Astrocyte of the spinal cord (primary cell): ENCODE data around the gene ZFHX3.

Experiments
- DNase-seq: peaks from one replicate; pipeline ENCODE4 v3.0.0; 2011; ENCODE audit warnings: low read depth, low spot score
- H3K4me3 ChIP-seq: 2 replicates; pipeline ENCODE4 v1.5.1; 2011; ENCODE audit warnings: low read depth, mild to moderate bottlenecking, low read length, moderate library complexity
- CTCF ChIP-seq: IDR thresholded peaks from 2 replicates; pipeline ENCODE4 v1.5.1; 2012; ENCODE audit warnings: low read depth, mild to moderate bottlenecking, low read length, inconsistent platforms
- in situ Hi-C: cut with HindIII; loops from 2 replicates; pipeline ENCODE4 v1.10.0; 2017; ENCODE audit warnings: low sequenced_read_pairs

Gene ZFHX3

GRCh38 chr16:73068541-73069401 is 20.8 kb upstream of the ZFHX3 start:
- in situ Hi-C loops, result no loop called here
- TF ChIP-seq CTCF, result no peak
- peak; percentile 95 for DNase-seq
- H3K4me3 ChIP-seq, result no peak overlapping the region

GRCh38 chr16:73067671-73068540 is 20.0 kb upstream of the ZFHX3 start:
- in situ Hi-C loops, result no loop called here
- DNase-seq, result no peak
- H3K4me3 ChIP-seq, result no peak overlapping the region
- TF ChIP-seq CTCF, result no peak

- no peak overlapping the region for H3K4me3 ChIP-seq
- TF ChIP-seq CTCF, result no peak
- in situ Hi-C loops, result no loop called here
- DNase-seq, result peak; percentile 74
Measured at GRCh38 chr16:73066927-73067670, 19.2 kb upstream of the ZFHX3 start.

DNA sequence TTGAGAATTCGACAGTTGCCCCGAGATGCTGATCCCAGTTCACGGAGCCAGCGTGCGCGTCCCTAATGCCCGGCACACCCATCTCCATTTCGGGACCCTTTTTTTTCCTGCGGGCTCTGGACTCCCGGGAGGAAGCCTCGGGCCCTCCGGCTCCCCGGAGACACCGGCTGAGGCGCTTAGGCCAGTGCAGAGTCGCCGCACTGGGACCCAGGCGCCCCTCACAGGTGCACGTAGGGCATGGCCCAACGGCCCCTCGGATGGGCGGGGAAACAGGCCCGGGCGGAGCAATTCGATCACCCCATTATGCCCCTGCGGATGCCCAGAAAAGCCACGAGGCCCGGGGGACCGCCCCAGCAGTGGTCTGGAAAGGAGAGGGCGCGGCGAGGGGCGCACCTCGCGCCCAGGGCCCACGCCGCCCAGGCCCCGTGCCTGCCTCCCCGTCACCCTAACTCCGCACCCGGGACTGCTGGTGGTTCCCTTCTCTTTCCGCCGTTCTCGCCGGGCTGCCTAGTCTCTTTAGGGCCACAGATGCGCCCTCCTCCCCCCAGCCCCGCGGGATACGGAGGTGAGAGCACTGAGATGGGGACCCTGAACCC is 18.5 kb upstream of the ZFHX3 start:
- no peak for DNase-seq
- in situ Hi-C loops, result no loop called here
- no peak for TF ChIP-seq CTCF
- no peak overlapping the region for H3K4me3 ChIP-seq

DNA sequence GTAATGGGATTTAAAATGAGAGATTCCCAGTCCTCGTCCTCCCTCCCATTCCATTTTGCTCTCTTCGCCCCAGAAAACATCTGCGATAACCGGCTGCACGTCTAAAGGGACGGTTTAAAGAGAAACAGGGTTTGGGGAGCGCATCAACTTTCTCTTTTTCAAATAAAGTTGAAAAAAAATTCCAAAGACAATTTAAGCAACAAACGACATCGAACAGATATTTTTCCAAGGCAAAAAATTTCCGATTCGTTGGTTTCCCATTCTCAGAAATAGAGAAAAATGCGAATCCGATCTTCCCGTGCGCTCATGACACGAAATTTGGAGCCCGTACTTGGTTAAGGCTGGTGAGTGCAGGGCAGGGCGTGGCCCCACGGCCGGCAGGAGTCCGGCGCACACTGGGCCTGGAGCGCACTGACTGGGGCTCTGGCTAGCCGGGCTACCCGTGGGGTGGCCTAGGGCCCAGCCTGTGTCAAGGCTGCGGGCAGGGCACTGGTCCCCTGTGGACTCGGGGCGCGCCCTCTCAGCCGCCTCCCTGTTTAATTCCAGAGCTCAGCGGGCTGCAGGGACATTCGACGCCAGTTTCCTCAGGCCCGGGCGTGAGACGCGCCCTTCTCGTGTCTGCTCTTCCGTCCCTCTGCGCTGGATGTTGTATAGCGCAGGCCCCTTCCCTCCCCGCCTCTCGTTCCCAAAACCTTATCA is 17.9 kb upstream of the ZFHX3 start:
- TF ChIP-seq CTCF, result no peak
- in situ Hi-C loops, result no loop called here
- no peak for DNase-seq
- H3K4me3 ChIP-seq, result no peak overlapping the region
